ENCODE measurements around the gene ZNF687. TPM values are rescaled to one million over a fixed set of nuclear protein-coding genes. Genes with fewer than 3 reads are reported as not detected.
A peak's percentile ranks its signal among the peaks of the same experiment; 100 is the strongest.

The ZNF687 gene
- polyA plus RNA-seq, 3 donors from 2014 or later, result 0.11 to 1.8 (median 1.5) TPM

DNA sequence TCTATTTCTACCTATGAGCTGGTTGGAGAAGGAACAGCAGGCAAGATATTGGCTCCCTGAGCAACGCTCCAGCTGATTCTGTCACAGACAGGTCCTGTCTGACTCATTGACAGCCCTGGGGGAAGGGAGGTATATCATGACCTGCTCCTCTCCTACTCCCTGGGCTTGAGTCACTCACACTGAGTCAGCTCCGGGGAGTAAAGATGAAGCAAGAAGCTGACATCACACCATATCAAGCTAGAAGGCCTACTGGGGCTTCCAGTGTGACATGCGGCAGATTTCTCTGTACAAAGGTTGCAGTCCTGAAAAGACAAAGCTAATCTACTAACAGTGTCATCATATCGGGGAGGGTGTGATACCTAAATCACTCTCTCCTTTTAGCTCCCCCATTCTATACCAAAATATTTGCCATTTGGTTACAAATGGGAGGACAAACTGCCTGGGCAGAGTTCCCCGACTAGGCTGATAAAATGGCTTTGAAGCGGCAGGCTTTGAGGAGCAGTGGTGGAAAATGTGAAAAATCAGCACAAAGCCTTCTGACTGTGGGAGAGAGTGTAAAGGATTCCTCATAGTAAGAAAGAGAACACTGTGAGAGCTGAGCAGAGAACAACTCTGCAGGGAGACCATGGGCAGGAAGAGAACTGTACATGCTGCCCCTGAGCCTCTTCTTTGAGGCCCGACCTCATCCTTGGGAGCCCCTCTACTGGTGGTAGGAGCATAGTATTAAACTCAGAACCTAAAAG lies 29.7 kb downstream of the ZNF687 start:
- Mint-ChIP-seq H3K27ac (peak overlapping the region in 5 of 6 donors; percentile 20 to 67 (median 46)), H3K4me1 (peaks cover 9 to 56% of the 10 kb centered on the region in 2 donors), H3K27me3 (ENCODE audit: low read depth in 3 of 3) (no peaks in the 10 kb centered on the region), H3K4me3 (no peak overlapping the region), H3K9me3 (no peaks in the 10 kb centered on the region), H3K36me3 (peaks cover 3 to 65% (median 19%) of the 10 kb centered on the region in 3 donors)
- peak in 1 of 3 donors; percentile 21 for DNase-seq

DNA sequence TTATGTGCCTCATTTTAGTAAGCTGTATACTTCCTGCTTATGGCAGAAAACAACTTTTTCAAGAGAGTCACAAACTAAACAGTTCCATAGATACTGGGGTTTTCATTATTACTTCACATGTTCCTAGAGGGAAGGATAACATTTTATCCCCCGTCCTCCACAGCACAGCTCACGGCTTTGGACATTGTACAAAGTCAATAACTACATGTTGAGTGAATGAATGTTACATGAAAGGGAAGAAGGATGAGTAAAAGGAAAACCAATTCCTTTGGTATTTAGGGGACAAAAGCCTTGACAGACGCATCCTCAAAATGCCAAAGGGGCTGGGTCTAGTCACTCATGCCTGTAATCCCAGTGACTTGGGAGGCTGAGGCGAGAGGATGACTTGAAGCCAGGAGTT lies 30.3 kb downstream of the ZNF687 start:
- no peak overlapping the region for H3K4me3 Mint-ChIP-seq

DNA sequence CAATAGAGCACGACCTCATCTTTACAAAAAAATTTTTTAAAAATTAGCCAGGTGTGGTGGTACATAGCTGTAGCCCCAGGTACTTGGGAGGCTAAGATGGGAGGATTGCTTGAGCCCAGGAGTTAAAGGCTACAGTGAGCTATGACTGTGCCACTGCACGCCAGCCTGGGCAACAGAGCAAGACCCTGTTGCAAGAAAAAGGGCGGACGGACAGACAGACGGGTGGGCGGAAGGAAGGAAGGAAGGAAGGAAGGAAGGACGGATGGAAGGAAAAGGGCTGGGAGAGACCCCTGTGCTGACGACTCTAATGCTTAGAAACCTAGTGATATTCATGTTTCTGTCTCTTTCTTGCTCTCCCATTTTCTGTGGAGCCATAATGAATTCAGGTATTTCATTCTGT lies 30.7 kb downstream of the ZNF687 start:
- DNase-seq, result no peak
- Mint-ChIP-seq H3K4me3 (no peak overlapping the region), H3K36me3 (peaks cover 0 to 62% (median 16%) of the 10 kb centered on the region in 3 donors), H3K27me3 (ENCODE audit: low read depth in 3 of 3) (no peaks in the 10 kb centered on the region), H3K4me1 (peaks cover 9 to 56% of the 10 kb centered on the region in 2 donors), H3K27ac (peak overlapping the region in 1 of 6 donors; percentile 5), H3K9me3 (no peaks in the 10 kb centered on the region)

More for the DNA sequence above, 30.3 kb downstream of the ZNF687 start:
- H3K9me3 Mint-ChIP-seq, result no peaks in the 10 kb centered on the region
- no peaks in the 10 kb centered on the region for H3K27me3 Mint-ChIP-seq (ENCODE audit: low read depth in 3 of 3)
- H3K36me3 Mint-ChIP-seq, result peaks cover 0 to 62% (median 16%) of the 10 kb centered on the region in 3 donors
- peaks cover 9 to 56% of the 10 kb centered on the region in 2 donors for H3K4me1 Mint-ChIP-seq
- no peak overlapping the region for H3K27ac Mint-ChIP-seq
- no peak for DNase-seq

DNA sequence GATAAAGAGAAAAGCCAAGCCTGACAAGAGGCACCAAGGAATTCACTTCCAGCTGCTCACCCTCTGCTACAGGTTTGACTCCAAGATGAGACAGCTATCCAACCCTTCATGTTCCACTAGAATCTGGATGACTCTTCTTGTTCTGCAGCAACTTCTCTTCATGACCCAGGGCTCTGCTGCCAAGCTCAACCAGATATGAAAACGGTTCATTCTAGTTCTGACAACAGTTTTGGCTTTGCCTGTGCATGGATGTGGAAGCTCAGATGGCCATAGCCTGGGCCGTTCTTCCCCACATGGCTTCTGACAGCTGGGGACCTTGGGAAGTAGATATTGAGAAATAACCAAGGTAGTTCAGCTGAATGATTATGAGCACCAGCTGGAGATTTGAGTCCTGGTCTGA lies 31.4 kb downstream of the ZNF687 start:
- H3K4me3 Mint-ChIP-seq, result no peak overlapping the region
- peaks cover 0 to 57% (median 16%) of the 10 kb centered on the region in 3 donors for H3K36me3 Mint-ChIP-seq
- no peak for DNase-seq
- H3K4me1 Mint-ChIP-seq, result peaks cover 9 to 56% of the 10 kb centered on the region in 2 donors
- H3K27me3 Mint-ChIP-seq (ENCODE audit: low read depth in 3 of 3), result no peaks in the 10 kb centered on the region
- H3K9me3 Mint-ChIP-seq, result no peaks in the 10 kb centered on the region
- H3K27ac Mint-ChIP-seq, result no peak overlapping the region

DNA sequence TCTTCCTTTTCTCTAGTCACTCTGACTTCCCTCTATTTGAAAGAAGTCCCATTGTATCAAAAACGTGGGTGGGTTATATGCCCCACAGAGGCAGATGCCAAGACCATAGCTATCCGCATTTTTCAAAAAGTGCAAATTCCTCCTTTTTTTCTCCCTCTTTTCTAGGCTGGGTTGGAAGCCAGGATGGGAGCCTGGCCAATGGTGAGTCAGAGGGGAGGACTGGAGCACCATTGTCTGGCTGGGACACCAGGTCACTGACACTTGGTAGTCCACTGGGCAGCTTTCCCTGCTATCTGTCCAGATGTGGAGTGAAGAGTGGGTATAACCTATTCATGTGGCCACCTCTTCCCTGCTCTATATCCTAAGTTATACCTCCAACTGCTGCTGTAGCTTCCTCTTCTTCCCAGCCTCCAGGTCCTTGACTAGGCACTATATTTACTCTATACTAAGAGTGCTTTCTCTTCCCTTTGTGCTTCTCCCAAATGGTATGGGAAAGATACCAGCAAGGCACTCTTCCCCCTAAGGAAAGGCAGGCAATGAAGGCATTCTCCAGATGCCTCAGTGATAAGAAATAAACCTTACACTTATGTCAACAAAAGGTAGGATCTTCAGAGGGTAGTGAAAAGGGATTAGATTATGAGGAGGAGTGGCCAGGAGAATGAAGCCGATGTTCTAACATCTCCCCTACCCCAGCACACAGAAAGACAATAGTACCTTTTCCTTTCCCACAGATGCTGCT lies 32.2 kb downstream of the ZNF687 start:
- Mint-ChIP-seq H3K27me3 (ENCODE audit: low read depth in 3 of 3) (no peaks in the 10 kb centered on the region), H3K36me3 (peaks cover 0 to 49% (median 16%) of the 10 kb centered on the region in 3 donors), H3K27ac (peak overlapping the region in 1 of 6 donors; percentile 3), H3K9me3 (no peaks in the 10 kb centered on the region), H3K4me3 (no peak overlapping the region), H3K4me1 (peaks cover 7 to 50% of the 10 kb centered on the region in 2 donors)
- no peak for DNase-seq

DNA sequence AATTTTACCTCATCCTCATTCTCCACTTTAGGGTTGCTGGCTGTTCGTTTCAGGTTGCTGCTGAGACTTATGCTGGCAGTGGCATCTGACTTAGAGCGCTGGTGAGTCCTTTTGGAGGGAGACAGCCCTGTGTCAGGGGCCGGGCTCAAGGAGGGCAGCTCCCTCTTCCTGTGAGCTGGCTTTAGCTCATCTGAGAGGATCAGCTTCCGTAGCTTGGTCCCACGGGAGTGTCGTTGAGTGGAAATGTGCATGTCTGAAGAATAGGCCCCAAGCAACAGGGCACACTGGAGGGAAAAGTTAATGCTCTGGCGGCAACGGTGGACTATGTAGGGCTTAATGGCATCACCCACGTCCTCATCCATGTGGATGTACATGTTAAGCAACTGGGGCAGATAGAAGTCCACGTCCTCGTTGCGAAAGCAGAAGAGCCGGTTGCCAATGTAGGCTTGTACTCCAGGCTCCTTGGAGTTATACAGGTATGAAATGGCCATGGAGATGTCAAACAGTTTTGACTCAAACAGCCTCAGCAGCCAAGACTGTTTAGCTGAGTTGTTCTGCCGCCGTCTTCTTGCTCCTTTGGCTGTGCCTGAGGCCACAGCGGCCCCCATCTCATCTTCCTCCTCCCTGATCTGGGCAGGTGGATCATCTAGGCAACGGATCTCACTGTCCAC lies 33.6 kb downstream of the ZNF687 start:
- Mint-ChIP-seq H3K4me1 (peaks cover 12 to 52% of the 10 kb centered on the region in 2 donors), H3K9me3 (no peaks in the 10 kb centered on the region), H3K36me3 (peaks cover 0 to 51% (median 18%) of the 10 kb centered on the region in 3 donors), H3K27me3 (ENCODE audit: low read depth in 3 of 3) (peaks cover 0 to under 1% (median 0%) of the 10 kb centered on the region in 3 donors), H3K27ac (no peak overlapping the region), H3K4me3 (no peak overlapping the region)
- no peak for DNase-seq

DNA sequence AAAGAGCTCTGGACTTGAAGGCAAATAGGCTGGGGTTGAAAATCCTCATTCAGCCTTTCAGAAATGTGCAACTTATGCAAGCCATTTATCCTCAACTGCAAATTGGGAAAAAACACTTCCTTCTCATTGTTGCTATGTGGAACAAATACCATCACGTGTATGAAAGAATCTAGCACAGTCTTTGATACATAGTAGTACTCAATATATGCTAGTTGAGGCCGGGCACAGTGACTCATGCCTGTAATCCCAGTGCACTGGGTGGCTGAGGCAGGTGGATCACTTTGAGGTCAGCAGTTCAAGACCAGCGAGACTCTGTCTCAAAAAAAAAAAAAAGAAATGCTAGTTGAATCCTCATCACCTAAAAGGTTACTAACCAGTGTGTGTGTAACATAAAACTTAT lies 36.9 kb downstream of the ZNF687 start:
- Mint-ChIP-seq H3K27me3 (ENCODE audit: low read depth in 3 of 3) (peaks cover 0 to 3% (median 0%) of the 10 kb centered on the region in 3 donors), H3K4me3 (no peak overlapping the region), H3K9me3 (no peaks in the 10 kb centered on the region), H3K27ac (no peak overlapping the region), H3K4me1 (peaks cover 17 to 39% of the 10 kb centered on the region in 2 donors), H3K36me3 (peaks cover 0 to 35% (median 9%) of the 10 kb centered on the region in 3 donors)
- DNase-seq, result no peak

DNA sequence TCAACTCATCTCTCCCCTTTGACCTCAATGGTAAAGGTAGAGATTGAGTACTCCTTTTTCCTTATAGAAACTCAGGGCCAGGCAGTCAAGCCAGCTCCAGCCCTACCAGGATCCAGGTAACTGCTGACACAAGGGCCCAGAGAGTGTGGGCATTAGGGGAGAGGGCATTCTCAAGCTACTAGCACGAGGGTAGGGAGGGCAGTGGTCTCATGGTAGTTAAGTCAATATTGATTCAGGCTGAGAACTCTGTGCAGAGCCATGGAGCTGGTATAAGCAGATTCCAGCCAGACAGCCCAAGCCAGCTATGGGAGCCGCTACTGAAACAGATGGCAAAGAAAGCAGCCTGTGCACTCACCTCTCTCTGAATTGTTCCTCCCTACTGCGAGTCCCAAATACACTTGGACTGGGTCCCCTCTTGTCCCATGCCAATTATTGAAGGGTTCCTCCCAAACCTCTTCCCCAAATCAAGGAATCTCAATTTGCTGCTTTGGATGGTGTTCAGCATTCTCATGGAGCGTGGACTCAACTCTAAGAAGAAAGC lies 42.4 kb downstream of the ZNF687 start:
- Mint-ChIP-seq H3K27me3 (ENCODE audit: low read depth in 3 of 3) (peaks cover 2 to 10% (median 5%) of the 10 kb centered on the region in 3 donors), H3K36me3 (peaks cover 0 to 18% (median under 1%) of the 10 kb centered on the region in 3 donors), H3K9me3 (no peaks in the 10 kb centered on the region), H3K4me3 (peak overlapping the region in 1 of 5 donors; percentile 29), H3K27ac (peak overlapping the region in 1 of 6 donors; percentile 66), H3K4me1 (peaks cover 53 to 69% of the 10 kb centered on the region in 2 donors)
- no peak for DNase-seq

DNA sequence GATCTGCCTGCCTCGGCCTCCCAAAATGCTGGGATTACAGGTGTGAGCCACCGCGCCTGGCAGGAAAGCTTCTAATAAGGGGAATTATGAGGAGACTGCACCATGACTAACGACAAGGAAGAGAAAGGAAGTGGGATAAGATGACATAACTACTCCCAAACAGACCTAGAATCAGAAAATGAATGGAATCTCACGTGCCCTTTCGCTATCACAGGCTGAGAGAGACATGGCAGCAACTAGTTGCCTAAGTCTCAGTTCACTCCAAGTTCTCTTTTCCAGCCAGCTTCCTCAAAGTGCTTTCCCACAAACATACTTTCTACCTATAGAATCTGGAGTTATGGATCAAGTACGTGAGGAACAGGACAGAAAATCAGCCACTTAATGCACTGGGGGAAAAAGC lies 43.1 kb downstream of the ZNF687 start:
- Mint-ChIP-seq H3K4me1 (peaks cover 52 to 68% of the 10 kb centered on the region in 2 donors), H3K27ac (peak overlapping the region; percentile 36 to 98 (median 96)), H3K4me3 (peak overlapping the region in 3 of 5 donors; percentile 34 to 93 (median 93)), H3K9me3 (no peaks in the 10 kb centered on the region), H3K36me3 (peaks cover 0 to 16% (median 0%) of the 10 kb centered on the region in 3 donors), H3K27me3 (ENCODE audit: low read depth in 3 of 3) (peaks cover 2 to 13% (median 5%) of the 10 kb centered on the region in 3 donors)
- no peak for DNase-seq

DNA sequence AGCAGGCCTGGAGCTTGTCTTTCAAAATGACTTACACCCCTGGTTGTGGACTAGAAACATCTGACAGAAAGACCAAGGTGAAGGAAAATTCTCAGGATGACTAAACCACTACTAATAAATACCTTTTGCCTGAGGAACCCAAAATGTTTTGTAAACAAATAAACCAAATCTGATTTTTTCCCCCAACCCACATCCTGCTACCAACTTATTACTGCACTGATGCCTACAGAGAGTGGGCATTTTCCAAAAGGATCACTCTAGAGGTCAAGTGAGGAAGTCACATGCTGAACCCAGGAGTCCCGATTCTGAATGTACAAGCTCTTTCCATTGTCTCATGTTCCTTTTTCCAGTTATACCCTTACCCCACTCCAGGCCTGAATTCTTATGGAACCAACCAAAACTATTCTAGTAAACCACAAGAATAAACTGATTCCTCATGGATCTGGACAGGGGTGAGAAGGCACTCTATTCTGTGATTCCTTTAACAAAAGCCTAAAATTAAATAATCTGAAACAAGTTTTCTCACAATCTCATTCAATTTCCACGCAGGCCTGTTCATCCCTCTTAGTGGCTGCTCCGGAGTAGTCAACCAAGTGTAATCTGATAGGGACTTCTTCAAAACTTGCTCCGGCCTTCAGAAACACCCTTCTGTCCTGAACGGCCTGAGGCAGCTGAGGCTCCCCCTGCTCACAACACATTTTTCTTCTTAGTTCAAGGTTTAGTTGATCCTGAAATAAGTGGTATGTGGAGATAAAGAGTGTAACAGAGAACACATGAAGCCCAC lies 43.7 kb downstream of the ZNF687 start:
- H3K27me3 Mint-ChIP-seq (ENCODE audit: low read depth in 3 of 3), result peaks cover 2 to 12% (median 5%) of the 10 kb centered on the region in 3 donors
- no peak for DNase-seq
- H3K4me1 Mint-ChIP-seq, result peaks cover 46 to 62% of the 10 kb centered on the region in 2 donors
- H3K9me3 Mint-ChIP-seq, result no peaks in the 10 kb centered on the region
- peak overlapping the region; percentile 93 to 99 (median 93) for H3K4me3 Mint-ChIP-seq
- H3K27ac Mint-ChIP-seq, result peak overlapping the region; percentile 81 to 98 (median 96)
- H3K36me3 Mint-ChIP-seq, result peaks cover 0 to 10% (median 0%) of the 10 kb centered on the region in 3 donors

DNA sequence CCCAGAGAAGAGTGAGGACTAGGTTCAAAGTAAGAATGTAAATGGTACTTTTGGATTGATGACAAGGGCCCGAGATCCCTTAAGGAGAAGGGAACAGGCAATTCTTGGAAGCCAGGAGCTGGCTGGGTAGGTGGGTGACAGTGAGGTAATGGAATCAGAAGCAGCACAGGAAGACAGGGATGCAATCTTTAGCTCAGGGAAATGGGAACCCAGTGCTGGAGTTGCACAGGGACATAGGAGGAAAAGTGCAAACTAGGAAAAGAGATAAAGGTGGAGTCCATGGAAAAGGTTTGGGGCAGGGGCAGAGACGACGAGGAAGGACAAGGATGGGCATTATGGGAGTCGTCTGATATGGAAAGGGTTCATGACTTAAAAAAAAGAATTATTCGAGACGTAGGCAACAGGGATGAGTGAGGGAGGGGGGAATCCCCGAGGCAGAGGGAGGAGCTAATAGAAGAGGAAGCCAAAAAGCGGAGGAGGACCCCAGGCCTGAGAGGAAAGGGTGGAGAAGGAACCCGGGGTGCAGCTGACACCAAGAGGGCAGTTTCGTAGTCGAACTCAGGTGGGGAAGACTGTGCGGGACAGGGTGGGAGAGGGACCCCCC lies 44.6 kb downstream of the ZNF687 start:
- Mint-ChIP-seq H3K4me3 (peak overlapping the region; percentile 93 to 99 (median 93)), H3K36me3 (peaks cover 0 to 7% (median 0%) of the 10 kb centered on the region in 3 donors), H3K27ac (peak overlapping the region; percentile 81 to 98 (median 96)), H3K9me3 (no peaks in the 10 kb centered on the region), H3K4me1 (peaks cover 46 to 59% of the 10 kb centered on the region in 2 donors), H3K27me3 (ENCODE audit: low read depth in 3 of 3) (peaks cover 2 to 12% (median 5%) of the 10 kb centered on the region in 3 donors)
- peak in 2 of 3 donors; percentile 41 to 54 for DNase-seq

DNA sequence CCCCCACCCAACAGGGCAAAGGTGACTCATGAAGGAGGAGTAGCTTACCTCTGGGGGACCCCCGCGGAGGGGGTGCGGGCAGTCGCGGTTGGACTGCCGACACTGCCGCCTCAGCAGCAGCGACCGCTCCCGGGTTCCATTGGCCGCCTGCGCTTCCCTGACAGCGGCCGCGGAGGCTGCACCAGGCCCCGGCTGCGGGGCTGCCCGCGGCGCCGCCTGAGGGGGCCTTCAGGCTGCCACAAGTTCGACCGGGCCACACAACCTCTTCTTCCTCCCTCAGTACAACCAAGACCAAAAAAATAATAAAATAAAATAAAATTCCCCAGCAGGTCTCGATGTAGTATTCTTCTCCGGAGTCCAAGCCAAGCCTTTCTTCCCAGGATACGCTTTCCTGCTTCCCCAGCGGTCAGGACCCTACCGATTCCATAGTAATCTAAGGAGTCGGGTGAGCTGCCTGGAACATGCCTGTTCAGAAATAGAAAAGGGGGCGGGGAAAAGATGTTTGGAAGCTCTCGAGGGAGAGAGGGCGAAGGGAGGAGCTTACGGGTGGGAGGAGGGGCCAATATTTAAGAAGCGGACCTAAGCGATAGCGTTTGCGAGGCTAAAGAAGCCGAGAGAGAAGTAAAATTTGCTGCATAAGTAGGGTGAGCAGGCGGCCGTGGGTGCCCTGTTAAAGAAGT lies 45.3 kb downstream of the ZNF687 start, which contains the start of gene PI4KB:
PI4KB (minus strand) TSS at position 194 of the 680 bp plus-strand sequence. CDS start 10,935 bp downstream, outside the sequence.
- H3K27ac Mint-ChIP-seq, result peak within 1 kb of the TSS; percentile 96 to 99 (median 98)
- peak within 1 kb of the TSS; percentile 93 to 99 (median 93) for H3K4me3 Mint-ChIP-seq
- H3K27me3 Mint-ChIP-seq (ENCODE audit: low read depth in 3 of 3), result peaks cover 2 to 12% (median 5%) of the 10 kb centered on the region in 3 donors
- DNase-seq, result peak; percentile 94 to 96 (median 95)
- peaks cover 40 to 53% of the 10 kb centered on the region in 2 donors for H3K4me1 Mint-ChIP-seq
- no peaks in the 10 kb centered on the region for H3K9me3 Mint-ChIP-seq
- H3K36me3 Mint-ChIP-seq, result peaks cover 0 to 7% (median 0%) of the 10 kb centered on the region in 3 donors
